ENCODE results near the gene ZNF774.

- TF ChIP-seq, protein P1, sequence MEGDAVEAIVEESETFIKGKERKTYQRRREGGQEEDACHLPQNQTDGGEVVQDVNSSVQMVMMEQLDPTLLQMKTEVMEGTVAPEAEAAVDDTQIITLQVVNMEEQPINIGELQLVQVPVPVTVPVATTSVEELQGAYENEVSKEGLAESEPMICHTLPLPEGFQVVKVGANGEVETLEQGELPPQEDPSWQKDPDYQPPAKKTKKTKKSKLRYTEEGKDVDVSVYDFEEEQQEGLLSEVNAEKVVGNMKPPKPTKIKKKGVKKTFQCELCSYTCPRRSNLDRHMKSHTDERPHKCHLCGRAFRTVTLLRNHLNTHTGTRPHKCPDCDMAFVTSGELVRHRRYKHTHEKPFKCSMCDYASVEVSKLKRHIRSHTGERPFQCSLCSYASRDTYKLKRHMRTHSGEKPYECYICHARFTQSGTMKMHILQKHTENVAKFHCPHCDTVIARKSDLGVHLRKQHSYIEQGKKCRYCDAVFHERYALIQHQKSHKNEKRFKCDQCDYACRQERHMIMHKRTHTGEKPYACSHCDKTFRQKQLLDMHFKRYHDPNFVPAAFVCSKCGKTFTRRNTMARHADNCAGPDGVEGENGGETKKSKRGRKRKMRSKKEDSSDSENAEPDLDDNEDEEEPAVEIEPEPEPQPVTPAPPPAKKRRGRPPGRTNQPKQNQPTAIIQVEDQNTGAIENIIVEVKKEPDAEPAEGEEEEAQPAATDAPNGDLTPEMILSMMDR (IDR thresholded peaks at IDR 0.05): no peak
- TF ChIP-seq POLR2A (IDR thresholded peaks at IDR 0.05): no peak
Observed at GRCh38 chr15:90402223-90402622, 50.1 kb downstream of the ZNF774 start.

All from ovary (tissue), 3 donors.